Measurements from ENCODE around the gene CRACDL.
"Not testable (repeated sequence)": the region's sequence is repeated elsewhere in the genome, so short reads cannot be mapped to it uniquely, and the experiment has no call there.

CRACDL gene

DNA sequence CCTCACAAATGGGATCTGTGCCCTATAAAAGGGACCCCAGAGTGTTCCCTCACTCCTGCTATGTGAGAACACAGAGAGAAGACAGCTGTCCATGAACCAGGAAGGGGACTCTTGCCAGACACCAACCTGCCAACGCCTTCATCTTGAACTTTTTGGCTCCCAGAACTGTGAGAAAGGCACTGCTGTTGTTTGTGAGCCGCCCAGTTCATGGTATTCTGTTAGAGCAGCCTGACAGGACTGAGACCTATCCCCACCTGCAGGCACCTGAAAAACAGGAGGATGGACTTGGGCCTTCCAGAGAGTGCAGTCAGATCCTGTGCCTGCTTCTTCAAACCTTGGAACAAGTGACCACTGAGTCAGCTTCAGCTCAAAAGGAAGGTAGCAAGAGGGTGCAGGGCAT is 51.4 kb downstream of the CRACDL start:
- DNase-seq (ENCODE audit: low spot score) = no peak

DNA sequence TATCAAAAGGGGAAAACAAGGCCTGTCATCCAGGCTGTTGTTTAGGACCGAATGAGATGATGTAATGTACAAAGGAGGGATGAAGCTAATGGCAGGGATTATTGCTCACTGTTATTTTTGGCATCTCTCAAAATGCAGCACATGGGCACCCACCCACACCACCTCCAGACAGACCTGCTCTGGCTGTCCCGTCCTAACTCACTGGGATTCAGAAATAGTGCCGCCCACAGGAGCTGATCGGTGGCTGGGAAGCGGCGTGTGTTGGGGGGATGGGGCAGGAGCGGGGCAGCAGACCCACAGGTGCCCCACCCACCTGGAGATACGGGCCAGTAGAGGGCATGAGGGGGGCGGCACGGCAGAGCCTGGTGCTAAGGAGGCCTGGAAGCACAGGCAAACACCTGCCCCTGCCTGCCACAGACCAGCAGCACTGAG is 52.2 kb downstream of the CRACDL start:
- no peak for DNase-seq (ENCODE audit: low spot score)

DNA sequence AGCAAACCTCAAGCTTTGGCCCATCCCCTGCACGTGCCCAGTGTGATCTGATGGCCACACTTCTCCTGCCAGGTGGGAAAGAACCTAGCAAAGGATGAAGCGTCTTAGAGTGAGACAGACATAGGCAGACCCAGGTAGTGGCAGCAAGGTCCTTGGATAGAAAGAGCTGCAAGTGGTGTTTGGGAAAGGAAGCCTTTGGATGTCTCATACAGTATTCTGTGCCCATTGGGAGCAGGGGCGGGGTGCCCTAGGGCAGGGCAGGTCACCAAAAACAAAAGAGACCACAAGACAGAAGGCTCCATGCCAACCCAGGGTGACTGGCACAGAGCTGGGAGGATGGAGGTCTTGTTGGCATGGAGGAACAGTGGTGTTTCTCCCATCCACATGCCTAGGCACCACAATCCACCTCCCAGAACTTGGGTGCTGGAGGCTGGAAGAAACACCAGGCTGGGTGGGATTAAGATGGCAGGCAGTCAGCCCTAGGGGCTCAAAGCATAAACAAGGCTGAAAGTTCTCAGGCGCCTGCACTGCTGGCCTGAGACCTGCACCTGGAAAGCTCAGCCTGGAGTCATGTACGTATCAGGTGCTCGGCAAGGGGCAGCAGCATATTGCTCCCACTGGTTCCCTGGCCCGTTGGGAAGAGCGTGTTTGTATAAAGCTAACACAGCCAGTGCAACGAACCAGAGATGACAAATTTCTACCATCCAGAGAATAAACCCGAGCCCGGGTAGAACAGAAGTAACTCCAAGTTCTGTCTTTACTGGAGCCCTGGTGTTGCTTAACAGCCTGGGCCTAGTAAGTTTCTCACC is 52.9 kb downstream of the CRACDL start:
- no peak for DNase-seq (ENCODE audit: low spot score)

DNA sequence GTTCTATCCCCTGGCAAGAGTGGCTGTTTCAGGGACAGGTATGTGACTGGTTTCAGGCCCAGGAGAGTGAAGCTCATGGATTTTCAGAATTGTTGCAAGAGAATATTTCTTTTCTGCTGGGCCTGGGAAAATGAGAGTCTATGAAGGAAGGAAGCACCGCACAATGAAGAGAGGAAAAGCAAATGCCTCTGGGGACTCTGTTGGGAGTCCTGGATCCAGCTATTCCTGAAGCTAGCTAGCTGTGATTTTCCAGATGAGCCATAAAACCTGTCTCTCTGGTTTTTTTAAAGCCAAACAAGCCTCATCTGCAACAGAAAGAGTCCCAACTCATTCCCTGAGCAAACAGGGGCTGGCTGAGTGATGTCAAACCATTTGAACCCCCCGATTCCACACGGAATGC is 53.7 kb downstream of the CRACDL start:
- DNase-seq (ENCODE audit: low spot score) = no peak

DNA sequence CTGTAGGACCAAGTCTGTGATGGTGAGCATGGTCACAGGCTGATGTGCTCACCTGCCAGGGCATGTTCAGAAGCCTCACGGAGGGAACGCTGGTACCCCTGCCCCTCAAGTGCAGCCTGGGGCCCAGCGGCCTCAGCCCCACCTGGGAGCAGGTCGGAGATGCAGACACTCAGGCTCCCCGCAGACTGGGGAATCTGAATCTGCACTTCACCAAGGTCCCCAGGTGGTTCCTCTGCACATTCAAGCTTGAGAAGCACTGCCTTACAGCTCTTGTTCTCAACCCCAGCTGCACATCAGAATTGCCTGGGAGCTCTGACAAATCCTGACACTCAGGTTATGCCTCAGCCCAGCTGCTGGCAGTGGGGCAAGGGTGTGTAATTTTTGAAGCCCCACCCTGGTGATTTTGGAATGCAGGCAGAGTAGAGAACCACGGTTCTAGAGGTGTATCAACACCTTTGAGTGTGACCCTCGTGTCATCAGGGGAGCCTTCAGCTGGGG is 54.8 kb downstream of the CRACDL start:
- DNase-seq (ENCODE audit: low spot score) = no peak

DNA sequence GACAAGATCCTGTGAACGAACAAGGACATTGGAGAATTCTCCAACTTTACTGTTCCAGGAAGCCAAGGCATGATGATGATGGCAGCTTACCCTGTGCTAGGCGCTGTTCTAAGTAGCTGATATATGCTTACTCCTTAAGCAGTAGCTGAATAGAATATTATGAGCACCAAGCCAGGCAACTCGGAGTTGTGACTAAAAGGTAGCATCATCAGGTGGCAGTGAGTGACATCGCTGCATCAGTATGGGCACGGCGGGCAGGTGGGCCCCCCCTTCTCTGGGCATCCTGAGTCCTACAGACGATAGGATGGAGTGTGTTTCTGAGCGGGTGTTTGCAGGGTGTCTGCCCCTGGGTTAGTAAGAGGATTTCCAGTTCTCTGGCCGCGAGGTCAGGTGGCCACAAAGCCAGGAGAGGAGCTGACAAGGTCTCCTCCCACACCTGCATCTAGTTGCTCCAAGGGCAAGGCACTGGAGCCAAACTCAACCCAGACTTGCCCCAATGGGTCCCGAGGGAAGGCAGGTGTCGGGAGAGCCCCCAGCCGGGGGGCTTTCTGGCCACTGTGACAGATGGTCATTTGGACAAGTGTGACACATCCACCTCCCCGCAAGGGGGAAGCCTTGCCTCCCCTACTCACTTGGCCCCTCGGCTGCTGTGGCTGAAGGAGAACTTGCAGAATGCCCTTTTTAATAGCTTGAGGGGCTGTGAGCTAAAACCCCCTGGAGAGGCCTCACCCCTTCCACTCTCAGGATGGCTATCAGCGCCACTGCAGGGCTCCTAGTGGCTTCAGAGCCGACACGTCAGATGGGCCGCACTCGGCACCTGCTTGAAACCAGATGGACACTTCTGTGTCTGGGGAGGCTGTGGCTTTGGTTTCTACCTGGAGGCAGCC is 55.5 kb downstream of the CRACDL start:
- DNase-seq (ENCODE audit: low spot score) = no peak

DNA sequence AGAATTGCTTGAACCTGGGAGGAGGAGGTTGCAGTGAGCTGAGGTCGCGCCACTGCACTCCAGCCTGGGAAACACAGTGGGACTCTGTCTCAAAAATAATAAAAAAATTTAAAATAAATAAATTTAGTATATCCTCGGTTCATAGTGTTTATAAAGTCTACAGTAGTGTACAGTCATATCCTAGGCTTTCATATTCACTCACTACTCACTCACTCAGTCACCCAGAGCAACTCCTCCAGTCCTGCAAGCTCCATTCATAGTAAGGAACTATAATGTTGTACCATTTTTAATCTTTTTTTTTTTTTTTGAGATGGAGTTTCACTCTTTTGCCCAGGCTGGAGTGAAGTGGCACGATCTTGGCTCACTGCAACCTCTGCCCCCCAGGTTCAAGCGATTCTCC is 58.4 kb downstream of the CRACDL start:
- DNase-seq (ENCODE audit: low spot score) = not testable (repeated sequence)

DNA sequence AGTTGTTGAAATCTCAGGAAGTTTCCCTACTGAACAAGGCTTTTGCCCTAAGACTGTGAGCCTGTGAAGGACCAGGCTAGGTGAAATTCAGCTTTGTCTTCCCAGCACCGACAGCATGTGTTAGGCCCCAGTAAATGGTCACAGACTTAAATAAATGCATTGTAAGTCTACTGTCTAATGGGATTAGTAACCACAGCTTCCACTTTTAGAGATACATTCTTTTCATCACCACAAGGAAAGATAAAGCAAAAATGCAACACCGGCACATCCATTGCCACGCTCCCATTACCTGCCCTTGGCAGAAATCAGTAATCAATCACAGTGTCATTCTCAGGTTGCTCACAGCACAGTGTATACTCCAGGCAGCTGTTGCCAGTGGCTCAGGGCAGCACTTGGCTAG is 59.3 kb downstream of the CRACDL start:
- no peak for DNase-seq (ENCODE audit: low spot score)

DNA sequence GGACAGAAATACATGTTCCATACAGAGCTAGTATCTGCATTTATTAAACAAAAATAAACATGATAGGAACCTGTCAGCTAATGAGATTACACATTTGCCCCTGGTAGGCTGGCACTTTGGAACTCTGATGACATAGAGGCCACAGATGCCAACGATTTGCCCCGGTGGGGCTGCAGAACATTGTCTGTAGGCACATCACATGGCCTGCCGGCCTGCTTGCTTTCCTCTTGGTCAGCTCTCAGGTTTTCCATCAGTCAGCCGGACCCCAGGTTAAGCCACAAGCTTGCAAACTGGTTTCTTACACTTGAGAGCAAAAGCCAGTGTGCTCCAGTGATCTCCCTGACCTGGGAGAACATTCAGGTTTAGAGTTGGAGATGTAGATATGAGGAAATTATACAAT is 60.3 kb downstream of the CRACDL start:
- no peak for DNase-seq (ENCODE audit: low spot score)

DNA sequence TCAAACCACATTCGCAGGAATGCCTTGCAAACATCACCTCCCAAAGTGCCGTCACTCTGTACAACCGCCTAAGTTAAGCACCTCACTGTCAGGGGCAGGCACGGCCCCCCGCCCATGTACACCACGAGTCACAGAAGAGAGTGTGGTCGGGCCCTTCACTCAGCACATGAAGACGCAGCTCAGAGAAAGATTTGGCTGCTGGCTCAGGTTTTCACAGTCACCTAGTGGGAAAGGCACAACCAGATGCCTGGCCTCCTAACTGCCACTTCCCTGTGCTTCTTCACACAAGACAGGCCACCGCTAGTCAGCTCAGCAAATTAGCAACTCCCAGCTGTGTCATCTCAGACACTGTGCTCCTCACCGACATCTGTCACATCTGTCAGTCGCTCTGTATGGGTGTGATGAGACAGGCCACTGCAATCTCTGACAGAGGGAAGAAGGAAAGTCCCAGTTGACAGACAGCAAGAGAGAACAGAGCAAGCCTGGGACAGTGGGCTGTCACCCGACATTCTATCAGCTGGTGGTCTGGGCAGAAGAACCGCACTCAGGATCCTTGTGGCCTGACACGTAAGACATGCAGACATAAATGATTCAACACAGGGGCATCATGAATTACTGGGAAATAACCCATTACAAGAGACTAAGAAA is 60.8 kb downstream of the CRACDL start:
- peak; percentile 13 for DNase-seq (ENCODE audit: low spot score)

DNA sequence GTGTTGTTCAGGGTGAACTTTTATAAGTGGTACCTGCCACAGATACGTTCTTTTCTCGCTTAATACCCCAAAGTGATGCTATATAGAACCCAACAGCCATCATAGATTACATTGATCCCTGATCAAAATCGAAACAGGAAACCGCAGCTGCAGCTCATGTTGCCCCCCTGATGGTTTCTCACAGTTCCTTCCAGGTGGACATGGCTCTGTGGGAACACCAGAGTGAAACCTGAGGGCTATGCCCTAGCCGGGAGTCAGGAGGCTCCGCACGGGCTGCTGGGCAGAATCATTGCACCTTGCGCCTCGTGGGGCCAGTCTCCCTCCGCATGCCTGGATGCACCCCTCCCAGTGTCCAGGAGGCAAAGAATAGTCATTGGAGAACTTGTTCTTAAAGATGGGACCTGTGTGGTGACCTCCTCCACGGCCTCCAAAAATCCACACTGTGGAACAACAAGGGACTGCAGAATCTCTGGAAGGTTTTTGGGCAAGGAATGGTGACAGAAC is 61.8 kb downstream of the CRACDL start:
- DNase-seq (ENCODE audit: low spot score) = no peak

DNA sequence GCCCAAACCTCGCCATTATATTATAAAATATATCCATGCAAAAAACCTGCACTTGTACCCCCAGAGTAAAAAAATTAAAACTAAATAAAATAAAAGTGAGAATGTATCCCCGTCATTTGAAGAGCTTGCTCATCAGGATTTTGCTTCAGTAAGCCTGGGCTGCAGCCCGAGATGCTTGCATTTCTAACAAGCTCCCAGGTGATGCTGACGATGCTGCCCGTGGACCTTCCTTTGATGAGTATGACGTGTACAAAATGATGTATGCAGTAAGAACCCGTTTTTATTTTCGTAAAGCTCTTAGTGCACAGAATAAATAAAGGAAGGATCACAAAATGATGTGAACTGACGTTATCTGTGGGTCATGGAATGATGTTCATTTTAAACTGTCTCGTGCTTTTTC is 63.5 kb downstream of the CRACDL start:
- no peak for DNase-seq (ENCODE audit: low spot score)

DNA sequence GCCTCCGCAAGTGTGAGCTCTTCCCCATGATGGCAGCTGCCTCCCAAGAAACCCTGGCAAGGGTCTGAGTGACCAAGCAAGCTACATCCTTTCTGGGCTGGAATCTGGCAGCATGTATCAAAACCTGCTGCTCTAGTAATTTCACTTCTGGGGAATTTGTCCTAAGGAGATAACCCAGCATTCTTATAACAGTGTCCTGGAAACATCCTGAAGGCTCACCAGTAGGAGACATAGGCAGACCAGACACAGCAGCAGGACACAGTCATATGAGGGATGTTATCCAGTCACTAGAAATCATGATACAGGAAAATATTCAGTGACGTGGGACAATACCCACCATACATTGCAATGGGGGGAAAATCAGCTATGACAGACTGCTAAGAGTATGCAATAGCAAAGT is 64.5 kb downstream of the CRACDL start:
- no peak for DNase-seq (ENCODE audit: low spot score)

DNA sequence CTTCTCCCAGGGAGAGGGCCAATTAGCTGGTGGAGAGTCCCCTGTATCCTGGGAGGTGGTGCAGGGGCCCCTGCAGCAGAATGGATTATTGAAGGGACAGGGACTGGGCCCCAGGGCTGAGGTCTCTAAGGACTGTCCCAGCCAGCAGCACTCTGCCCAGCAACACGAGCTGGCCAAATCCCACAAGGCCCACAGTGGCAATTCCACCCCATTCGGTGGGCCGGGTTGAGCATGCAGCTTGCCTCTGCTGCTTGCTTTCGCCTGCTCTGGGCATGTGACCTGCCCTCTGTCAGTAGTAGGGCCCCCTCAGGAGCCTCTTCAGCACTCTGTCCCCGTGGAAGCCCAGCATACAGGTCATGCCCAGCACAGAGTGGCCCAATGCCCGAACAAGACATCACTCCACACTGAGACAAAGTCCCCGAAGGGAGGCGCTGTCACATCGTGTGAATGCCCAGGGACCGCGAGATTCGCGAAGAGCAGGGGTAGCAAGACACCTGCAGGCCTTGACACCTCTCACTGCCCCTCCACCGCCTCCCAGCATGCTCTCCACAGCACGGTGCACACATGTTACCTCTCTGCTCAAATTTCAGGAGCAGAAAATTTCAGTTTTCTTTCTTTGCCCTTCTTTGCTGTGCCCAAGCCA is 65.4 kb downstream of the CRACDL start:
- DNase-seq (ENCODE audit: low spot score) = no peak

DNA sequence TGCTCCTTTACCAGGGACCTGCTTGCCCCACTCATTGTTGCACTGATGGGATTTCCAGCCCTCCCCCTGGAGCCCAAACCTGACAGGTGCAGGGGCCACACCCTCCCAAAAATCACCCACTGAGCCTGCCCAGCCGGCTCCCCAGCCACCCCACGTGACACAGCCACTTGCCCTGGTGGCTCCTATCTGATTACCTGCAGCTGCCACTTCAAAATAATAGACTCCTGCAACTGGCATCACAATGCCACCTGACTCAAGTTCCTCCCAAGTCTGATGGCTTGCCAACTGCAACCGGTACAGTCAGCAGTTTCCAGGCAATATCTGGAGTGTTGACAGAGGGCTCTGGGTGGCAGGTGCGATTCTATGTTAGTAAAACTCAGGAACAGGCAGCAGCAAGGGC is 66.2 kb downstream of the CRACDL start:
- no peak for DNase-seq (ENCODE audit: low spot score)

DNA sequence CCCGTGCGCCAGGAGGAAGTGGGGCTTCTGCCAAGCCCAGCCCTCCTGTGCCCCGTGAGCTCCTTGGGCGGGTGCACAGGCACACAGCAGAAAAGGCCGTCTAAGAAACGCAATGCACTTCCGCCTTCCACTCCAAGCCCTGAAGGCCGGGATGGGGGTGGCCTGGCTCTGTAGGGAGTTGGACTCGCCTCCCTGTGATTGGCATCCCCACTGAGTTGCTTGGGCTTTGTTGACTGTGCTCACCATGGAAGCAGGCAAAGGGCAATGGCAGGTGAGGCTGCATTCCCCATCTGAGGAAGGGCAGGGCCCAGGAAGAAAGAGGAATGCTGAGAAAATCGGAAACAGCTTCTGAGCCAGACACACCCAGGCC is 66.8 kb downstream of the CRACDL start:
- no peak for DNase-seq (ENCODE audit: low spot score)

DNA sequence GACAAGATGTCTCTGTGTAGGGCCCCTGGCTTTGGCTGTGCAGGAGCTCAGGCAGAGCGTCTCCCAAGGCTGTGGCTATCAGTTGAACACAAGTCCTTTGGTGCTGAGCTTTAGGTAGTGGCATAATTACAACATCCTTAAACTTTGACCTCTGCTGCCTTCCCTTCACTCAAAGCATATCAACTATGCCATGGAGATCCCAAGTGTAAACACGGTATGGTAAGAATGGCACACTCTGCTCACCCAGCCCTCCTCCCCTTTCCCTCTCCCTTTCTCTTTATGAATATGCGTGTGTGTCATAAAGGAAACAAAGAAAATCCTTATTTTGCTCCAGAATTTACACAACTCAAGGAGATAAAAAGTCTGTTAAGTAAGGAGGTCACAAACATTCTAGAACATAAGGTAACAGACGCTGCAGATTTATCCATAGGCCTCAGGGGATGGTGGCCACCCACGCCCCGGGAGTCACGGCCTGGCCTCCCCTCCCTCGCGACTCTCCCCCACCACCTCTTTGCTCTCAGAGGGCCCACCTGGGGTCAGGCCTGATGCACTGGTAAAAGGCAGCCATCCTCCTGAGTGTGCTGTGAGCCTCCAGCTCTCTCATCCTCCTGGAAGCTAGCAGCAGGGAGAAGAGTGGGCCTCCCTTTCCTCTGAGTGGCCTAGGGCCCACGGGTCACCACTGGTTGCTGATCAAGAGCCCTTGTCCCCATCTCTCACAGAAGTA is 67.3 kb downstream of the CRACDL start:
- DNase-seq (ENCODE audit: low spot score) = no peak

DNA sequence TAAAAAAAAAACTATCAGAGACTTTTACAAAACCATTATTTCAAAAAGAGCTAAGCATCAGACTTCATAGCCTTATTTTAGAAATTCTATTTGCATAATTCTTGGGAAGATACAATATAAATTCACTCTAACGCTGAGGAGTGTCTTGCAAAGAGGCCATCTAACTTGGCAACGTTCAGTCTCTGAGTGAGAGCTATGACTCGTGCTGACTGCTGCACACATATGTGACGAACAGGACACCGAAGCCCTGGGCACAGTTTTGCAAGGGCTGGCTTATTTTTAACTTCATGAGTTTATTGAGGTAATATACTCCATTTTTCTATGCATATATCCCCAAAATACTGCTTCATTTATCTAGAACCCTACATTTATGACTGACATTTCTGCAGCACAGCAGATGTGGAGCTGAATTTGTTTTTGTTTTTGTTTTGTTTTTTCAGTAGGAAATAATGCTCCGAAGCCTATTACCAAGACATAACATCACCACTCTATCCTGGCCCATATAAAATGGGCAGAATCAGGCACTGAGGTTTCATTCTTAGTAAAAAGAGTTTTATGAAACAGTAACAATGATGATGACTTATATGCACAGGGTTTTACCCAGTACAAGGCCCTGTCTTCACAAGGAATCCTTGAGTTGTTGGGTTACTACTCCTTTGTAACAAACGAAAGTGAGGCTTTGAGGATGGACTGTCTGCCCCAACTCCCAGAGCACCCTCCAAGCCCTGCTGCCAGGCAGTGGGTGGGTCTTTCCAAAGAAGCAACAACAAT is 68.3 kb downstream of the CRACDL start:
- DNase-seq (ENCODE audit: low spot score) = no peak

DNA sequence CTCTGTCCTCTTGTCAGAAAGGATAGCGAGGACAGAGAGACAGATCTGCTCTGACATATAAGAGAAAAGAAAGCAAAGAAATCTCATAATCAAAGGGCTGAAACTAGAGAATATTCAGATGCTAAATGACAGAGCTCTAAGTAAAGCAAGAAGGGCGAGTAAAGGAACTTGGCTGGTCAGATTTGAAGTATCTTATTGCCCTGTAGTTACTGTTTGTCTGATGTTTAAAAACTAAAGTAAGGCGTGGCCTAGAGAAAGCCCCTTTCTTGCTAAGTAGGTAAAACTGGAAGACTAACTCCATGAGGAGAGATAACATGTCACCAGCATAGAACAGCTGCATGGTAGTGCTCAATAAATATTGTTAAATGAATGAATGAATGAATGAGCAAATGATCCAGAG is 70.0 kb downstream of the CRACDL start:
- DNase-seq (ENCODE audit: low spot score) = no peak

DNA sequence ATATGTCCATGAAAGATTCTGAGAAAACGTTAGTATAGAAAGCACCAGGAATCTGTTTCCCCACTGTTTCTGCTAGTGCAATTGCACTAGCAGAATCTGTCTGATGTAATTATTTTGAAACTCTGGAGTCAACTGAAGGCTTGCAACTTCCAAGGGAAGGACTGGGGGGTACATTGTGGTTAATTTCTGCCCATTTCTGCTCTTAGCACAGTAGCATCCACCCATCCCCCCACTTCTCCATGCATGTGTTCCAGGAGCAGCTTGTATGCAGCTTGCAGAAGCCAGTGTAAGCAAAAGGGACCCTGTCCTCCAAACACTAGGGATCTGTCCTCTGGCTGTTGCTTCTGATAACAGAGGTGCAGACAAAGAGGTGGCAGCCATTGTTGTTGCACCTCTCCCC is 74.4 kb downstream of the CRACDL start:
- DNase-seq (ENCODE audit: low spot score) = no peak

DNA sequence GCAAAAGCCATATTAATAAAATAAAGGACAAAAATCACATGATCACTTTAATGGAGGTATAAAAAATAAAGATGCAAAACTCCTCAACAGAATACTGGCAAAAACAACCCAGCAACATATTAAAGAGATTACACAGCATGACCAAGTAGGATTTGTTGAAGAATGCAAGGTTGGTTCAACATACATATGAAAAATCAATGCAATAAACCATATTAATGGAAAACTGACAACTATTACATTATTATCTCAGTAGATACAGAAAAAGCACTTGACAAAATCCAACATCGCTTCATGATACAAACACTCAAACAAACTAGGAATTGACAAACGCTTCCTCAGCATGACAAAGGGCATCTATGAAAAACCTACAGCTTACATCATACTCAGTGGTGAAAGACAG is 76.7 kb downstream of the CRACDL start:
- DNase-seq (ENCODE audit: low spot score) = no peak
